Astrocyte (in vitro differentiated cells and primary cell): ENCODE data around the gene LCN1.

ENCODE experiments used
- EZH2 ChIP-seq: IDR thresholded peaks from 2 replicates; pipeline ENCODE4 v1.6.1; 2012; ENCODE audit warnings: mild to moderate bottlenecking, low read length, inconsistent platforms; ENCODE audit not compliant: insufficient read depth
- TF ChIP-seq, protein P1 (sequence below): IDR thresholded peaks from 2 replicates; pipeline ENCODE4 v1.5.1; 2011; ENCODE audit warnings: low read depth, mild to moderate bottlenecking, inconsistent platforms, low read length, moderate library complexity; ENCODE audit not compliant: insufficient read depth

DNA sequence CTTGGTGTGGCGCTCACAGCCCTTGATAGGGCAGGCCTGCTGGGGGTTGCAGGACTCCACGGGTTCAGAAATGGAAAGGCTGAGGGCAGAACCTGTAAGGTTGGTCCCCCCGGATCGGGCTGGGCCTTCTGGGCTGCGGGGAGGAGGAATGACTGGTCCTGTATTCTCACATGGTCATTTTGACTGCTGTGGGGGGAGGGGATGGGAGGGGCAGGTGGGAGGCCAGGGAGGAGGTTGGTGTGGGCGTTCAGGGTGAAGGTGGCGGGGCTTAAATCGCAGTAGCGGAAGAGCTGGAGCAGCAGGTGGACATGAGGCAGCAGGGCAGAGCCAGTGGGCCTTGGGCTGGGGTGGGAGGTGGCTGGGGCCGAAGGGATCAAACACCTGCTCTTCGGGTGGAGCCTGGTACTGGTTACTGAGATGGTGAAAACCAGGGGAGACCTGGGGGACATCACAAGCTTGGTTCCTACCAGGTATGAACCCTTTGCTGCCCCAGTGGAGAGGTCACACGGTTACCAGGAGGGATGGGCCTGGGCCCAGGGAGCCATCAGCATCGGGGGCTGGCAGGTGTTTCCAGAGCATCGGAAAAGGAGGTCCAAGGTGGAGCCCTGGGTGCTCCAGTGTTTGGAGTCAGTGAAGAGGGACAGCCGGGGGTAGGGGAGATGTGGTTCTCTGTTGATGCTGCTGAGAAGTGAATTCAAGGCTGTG is 18.9 kb upstream of the LCN1 start:
- TF ChIP-seq, protein P1, sequence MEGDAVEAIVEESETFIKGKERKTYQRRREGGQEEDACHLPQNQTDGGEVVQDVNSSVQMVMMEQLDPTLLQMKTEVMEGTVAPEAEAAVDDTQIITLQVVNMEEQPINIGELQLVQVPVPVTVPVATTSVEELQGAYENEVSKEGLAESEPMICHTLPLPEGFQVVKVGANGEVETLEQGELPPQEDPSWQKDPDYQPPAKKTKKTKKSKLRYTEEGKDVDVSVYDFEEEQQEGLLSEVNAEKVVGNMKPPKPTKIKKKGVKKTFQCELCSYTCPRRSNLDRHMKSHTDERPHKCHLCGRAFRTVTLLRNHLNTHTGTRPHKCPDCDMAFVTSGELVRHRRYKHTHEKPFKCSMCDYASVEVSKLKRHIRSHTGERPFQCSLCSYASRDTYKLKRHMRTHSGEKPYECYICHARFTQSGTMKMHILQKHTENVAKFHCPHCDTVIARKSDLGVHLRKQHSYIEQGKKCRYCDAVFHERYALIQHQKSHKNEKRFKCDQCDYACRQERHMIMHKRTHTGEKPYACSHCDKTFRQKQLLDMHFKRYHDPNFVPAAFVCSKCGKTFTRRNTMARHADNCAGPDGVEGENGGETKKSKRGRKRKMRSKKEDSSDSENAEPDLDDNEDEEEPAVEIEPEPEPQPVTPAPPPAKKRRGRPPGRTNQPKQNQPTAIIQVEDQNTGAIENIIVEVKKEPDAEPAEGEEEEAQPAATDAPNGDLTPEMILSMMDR, result no peak
- TF ChIP-seq EZH2, result no peak
